Retinal pigment epithelial cell (primary cell): ENCODE data around the gene HPRT1.

Experiments
- DNase-seq: peaks from one replicate; pipeline ENCODE4 v3.0.0-alpha.2; 2010; ENCODE audit warnings: low read depth
- H3K4me3 ChIP-seq: 2 replicates; pipeline ENCODE4 v1.5.1; 2011; ENCODE audit warnings: mild to moderate bottlenecking, low read length, control low read depth, moderate library complexity
- TF ChIP-seq, protein P1 (sequence below): conservative IDR thresholded peaks from 2 replicates; pipeline ENCODE4 v1.5.1; 2011; ENCODE audit warnings: low read depth, low read length, control low read depth, inconsistent platforms

HPRT1 gene

DNA sequence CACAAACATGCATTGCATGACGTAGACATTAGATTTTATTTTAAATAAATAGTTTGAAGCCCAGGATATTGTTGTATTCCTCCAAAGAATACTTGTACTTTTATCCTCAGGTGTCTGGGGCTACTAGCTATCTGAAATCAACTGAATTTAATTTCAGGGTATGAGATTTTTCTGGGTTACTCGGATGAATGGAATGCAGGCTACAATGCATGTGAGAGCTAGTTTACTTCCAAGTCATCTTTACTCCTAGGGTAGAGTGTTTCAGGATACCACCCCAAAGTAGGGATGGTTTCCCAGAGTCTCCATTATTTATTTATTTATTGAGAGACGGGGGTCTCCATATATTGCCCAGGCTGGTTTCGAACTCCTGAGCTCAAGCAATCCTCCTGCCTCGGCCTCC lies 66.4 kb downstream of the HPRT1 start:
- no peak overlapping the region for H3K4me3 ChIP-seq
- no peak for DNase-seq
- TF ChIP-seq, protein P1, sequence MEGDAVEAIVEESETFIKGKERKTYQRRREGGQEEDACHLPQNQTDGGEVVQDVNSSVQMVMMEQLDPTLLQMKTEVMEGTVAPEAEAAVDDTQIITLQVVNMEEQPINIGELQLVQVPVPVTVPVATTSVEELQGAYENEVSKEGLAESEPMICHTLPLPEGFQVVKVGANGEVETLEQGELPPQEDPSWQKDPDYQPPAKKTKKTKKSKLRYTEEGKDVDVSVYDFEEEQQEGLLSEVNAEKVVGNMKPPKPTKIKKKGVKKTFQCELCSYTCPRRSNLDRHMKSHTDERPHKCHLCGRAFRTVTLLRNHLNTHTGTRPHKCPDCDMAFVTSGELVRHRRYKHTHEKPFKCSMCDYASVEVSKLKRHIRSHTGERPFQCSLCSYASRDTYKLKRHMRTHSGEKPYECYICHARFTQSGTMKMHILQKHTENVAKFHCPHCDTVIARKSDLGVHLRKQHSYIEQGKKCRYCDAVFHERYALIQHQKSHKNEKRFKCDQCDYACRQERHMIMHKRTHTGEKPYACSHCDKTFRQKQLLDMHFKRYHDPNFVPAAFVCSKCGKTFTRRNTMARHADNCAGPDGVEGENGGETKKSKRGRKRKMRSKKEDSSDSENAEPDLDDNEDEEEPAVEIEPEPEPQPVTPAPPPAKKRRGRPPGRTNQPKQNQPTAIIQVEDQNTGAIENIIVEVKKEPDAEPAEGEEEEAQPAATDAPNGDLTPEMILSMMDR, result no peak

DNA sequence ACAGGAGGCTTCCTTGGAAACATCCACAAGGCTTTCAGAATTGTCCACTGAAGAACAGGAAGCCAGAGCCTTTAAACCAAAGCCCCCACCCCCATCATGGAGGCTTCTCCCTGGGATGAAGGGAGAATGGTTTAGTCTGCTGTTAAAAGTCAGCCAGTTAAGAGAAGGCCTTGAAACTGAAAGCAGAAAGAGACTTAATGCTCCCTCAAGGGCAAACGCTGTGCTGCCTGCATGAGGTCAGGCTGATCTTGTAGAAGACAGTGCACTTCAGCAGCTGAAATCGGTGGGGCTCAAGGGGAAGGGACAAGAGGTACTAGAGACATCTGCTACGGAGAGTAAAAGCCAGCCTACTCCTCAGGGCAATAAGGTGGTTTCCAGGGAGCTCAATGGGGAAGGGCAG lies 69.0 kb downstream of the HPRT1 start:
- H3K4me3 ChIP-seq, result no peak overlapping the region
- DNase-seq, result no peak
- TF ChIP-seq, protein P1, result no peak

DNA sequence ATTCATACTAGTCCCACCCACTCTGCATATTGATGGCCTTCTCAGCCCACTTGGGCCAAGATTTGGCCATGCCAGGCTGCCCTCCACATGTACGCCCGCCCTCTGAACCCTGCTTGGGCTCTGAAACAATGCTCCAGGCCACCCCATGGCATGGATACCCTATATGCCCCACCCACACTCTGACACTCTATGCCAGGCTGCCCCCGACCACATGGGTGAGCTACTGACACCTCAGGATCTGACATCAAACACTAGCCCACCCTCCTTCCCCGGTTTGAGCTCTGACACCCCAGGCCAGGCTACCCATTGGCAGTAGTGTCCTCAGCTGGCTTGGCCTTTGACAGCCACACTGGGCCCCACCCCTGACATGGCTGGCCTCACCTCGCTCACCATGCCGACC lies 69.5 kb downstream of the HPRT1 start:
- TF ChIP-seq, protein P1, result no peak
- DNase-seq, result no peak

DNA sequence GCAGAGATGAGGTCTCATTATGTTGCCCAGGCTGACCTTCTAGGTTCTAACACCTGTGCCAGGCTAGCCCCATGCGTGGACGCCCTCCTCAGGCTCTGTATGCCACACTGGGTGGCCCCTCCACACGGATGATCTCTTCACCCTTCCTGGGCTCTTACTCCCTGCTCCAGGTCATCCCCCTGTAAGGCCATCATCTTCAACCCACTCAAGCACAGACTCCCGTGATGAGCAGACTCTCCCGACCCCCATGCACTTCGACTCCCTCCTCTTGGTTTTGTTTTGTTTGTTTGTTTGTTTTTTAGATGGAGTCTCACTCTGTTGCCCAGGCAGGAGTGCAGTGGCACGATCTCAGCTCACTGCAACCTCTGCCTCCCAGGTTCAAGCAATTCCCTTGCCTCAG lies 70.9 kb downstream of the HPRT1 start:
- TF ChIP-seq, protein P1, result no peak
- H3K4me3 ChIP-seq, result no peak overlapping the region
- no peak for DNase-seq

More for the DNA sequence above, 69.5 kb downstream of the HPRT1 start:
- H3K4me3 ChIP-seq, result no peak overlapping the region

DNA sequence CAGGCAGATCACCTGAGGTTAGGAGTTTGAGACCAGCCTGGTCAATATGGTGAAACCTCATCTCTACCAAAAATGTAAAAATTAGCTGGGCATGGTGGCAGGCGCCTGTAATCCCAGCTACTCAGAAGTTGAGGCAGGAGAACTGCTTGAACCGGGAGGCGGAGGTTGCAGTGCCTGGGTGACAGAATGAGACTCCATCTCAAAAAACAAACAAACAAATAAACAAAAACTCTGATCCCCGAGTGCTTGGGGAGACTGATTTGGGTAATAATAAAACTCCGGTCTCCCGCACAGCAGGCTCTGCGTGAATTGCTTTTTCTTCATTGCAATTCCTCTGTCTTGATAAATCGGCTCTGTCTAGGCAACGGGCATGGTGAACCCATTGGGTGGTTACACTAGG lies 73.4 kb downstream of the HPRT1 start:
- DNase-seq, result no peak
- H3K4me3 ChIP-seq, result no peak overlapping the region
- TF ChIP-seq, protein P1, result no peak

DNA sequence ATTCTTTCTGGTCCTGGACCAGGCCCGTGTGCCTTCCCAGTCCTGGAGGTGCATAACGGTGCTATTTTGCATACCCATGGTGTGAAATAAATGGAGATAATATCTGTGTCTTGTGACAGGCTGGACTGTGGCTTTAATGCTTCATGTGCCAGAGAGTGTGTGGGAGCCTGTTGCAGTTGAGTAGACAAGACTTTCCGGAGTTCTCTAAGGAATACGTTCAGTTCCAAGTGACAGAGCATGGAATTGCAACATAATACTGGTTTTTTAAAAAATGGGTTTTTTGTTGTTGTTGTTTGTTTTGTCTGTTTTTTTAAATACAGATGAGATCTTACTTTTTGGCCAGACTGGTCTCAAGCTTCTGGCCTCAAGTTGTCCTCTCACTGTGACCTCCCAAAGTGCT lies 74.0 kb downstream of the HPRT1 start:
- no peak for DNase-seq
- TF ChIP-seq, protein P1, result no peak
- no peak overlapping the region for H3K4me3 ChIP-seq

GRCh38 chrX:134537179-134537955 lies 77.4 kb downstream of the HPRT1 start:
- no peak for DNase-seq
- TF ChIP-seq, protein P1, result no peak
- H3K4me3 ChIP-seq, result no peak overlapping the region
